IPS DF 4.7 (cell line): ENCODE results near the gene MAPKAPK2.
"Not testable (repeated sequence)": the region's sequence is repeated elsewhere in the genome, so short reads cannot be mapped to it uniquely, and the experiment has no call there.

ENCODE experiments used
- DNase-seq: peaks from one replicate; pipeline ENCODE4 v3.0.0-alpha.2; 2013; ENCODE audit warnings: low spot score; ENCODE audit errors: extremely low read depth

The MAPKAPK2 gene

DNA sequence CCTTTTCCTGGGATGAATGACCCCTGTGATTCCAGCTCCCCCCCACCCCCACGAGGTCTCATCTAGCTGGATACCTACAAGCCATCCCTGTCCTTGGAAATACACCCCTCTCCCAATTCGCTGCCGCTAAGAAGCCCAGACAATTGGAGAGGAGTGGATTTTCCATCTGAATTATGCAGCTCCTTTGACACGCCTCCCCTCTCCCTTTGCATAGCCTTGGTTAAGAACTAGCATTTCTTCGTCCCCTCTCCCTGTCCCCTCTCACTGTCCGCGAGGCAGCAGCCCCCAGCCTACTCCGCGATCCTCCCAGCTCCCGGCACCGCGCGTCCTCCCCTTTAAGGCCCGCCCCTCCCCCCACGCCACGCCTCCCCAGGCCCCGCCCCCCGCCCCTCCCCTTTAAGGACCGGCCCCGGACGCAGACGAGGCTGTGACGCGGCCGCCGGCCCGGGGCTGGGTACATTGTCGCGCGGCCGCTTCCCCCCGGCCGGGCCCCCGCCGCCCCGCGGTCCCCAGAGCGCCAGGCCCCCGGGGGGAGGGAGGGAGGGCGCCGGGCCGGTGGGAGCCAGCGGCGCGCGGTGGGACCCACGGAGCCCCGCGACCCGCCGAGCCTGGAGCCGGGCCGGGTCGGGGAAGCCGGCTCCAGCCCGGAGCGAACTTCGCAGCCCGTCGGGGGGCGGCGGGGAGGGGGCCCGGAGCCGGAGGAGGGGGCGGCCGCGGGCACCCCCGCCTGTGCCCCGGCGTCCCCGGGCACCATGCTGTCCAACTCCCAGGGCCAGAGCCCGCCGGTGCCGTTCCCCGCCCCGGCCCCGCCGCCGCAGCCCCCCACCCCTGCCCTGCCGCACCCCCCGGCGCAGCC, at the start of gene MAPKAPK2:
Gene MAPKAPK2 (plus strand): TSS at position 428 of the 856 bp plus-strand sequence. CDS start 325 bp downstream, at position 753.
- DNase-seq: no peak

DNA sequence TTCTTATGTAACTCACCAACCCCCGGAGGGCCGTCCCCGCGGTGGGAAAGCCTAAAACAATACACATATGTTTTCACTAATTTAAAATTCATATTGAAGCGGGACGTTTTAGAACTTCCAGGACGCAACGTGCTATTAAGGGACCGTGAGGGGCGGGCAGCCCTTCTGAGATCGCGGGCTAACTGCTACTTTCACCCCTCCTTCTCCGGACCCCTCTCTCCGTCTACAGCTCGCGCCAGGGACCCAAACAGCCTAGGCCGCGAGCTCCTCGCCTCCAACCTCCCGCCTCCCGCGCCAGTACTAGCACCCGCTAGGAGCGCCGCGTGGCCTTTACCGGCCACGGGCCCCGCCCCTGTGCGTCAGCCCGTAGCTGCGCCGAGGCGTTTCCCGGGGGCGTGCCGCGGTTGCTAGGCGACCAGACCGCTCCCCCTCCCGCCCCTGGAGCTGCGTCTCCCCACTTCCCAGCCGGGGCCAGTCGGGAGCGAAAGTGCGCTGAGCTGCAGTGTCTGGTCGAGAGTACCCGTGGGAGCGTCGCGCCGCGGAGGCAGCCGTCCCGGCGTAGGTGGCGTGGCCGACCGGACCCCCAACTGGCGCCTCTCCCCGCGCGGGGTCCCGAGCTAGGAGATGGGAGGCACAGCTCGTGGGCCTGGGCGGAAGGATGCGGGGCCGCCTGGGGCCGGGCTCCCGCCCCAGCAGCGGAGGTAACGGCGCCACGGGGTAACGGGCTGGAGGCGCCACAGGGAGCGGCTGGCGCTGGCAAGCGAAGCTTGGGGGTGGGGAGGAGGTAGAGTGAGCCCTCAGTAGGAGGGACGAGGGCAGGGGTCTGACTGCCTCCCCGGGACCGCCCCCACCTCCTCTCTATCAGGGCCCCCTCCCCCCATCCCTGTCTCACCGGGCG, 49.4 kb upstream of the MAPKAPK2 start, which contains the start of gene DYRK3:
Gene DYRK3 (plus strand): TSS at position 457 of the 898 bp plus-strand sequence. CDS start 168 bp downstream, at position 625.
- DNase-seq: peak; percentile 41

DNA sequence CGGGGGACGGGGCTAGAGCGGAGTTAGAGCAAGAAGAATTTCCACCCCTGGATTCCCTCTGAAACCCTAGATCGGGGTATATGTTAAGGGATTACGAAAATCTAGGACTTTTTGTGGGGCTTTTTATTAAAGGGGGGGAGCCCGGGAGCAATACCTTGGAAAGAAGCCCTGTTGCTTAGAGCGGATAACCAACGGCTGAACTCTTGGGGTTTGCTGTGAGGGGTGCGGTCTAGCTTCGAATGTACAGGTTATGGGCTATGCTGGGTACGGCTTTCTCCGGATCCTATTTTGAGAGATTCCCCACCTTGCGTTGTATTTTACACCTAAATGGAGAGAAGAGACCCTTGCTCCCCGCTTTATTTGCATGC, 48.7 kb upstream of the MAPKAPK2 start:
- DNase-seq: no peak

DNA sequence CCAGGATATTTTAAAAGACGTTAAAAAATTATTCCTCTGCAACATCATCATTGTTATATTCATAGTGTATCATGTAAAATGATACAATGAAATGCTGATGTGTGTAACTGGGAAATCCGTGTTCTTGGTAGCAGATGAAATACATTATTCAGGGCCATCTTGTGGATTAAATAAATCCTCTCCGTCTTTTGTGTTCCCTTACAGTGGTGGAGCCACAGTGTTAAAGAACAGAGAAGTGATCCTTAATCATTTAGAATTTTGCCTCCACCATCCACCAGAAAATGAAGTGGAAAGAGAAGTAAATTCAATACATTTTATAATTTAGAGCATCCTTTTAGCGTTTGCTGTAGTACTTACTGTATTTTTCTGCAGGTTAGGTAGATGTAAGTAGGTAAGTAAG, 48.0 kb upstream of the MAPKAPK2 start:
- DNase-seq: no peak

GRCh38 chr1:206637605-206638004, 47.1 kb upstream of the MAPKAPK2 start:
- no peak for DNase-seq

DNA sequence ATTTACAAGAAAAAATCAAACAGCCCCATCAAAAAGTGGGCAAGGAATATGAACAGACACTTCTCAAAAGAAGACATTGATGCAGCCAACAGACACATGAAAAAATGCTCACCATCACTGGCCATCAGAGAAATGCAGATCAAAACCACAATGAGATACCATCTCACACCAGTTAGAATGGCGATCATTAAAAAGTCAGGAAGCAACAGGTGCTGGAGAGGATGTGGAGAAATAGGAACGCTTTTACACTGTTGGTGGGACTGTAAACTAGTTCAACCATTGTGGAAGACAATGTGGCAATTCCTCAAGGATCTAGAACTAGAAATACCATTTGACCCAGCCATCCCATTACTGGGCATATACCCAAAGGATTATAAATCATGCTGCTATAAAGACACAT, 42.6 kb upstream of the MAPKAPK2 start:
- DNase-seq: not testable (repeated sequence)

DNA sequence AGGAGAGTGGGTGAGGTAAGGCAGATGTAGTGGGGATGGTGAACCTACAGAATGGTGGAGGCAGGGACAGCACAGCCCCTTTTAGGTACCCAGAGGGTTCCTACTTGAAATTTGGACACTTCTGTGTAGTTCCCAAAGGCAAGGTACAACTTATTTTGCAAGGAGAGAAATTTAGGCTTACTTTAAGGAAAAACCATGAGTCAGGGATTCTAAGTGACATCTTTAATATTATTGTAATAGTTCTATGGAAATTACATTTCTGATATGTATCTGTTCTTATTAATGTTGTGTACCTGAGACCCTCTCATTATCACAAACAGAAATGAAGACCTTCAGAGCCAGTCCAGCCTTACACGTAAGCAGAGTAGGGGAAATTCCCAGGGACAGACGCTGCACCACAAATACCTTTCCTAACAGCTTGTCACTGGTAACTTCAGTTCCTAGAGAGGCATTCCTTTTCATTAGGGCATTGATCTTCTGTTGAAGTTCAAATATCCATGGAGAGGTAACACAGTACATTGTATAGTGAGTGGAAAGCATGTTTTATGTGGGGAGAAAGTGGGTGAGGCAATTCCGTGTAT, 41.5 kb upstream of the MAPKAPK2 start:
- no peak for DNase-seq

DNA sequence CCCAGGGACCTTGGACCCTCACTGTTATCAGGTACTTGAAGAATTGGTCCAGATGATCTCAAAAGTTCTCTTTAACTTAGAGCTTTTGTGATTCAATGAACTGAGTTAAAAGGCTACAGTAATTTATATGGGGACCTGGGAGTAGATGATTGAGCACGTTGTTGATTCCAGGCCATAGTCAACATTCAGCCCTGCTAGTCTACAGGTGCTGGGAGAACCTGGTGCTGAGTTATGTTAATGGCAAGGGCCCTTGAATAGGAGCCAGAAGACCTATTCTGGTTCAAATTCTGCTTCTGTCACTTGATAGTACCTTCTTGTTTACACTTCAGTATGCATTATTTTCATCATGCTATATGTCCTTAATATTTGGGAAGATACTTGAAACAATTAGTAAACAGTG, 38.2 kb upstream of the MAPKAPK2 start:
- DNase-seq: no peak

GRCh38 chr1:206647224-206647623, 37.5 kb upstream of the MAPKAPK2 start:
- no peak for DNase-seq

DNA sequence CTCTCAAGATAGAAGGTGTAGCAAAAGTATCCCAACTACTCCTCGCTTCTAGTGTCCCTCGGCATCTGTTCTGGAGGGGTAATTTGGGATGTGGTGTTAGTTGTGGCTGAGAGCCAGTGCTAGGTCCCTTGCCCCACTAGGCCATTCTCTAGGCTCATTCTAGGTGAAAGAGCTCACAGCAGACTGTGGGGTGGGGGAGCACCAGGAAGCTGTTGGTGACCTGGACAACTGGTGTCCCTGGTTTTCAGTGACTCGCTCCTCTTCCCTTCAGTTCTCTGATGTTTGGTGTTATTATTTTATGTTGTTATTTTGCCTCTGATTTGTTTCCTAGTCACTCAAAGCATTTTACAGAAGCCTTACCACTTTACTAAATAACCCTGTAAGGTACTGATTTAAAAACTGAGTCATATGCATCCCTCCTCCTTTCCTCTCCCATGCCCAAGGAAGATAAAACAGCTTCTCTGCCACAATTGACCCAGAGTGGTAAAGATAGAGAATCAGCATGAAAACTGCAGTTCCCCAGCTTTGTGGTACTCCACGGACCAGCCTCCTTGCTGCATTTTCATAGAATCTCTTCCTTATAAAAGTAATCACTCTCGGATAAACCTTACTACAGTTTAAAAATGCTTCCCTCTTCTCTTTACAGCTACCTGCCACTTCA, 35.3 kb upstream of the MAPKAPK2 start:
- no peak for DNase-seq

GRCh38 chr1:206651014-206651413, 33.7 kb upstream of the MAPKAPK2 start:
- no peak for DNase-seq

DNA sequence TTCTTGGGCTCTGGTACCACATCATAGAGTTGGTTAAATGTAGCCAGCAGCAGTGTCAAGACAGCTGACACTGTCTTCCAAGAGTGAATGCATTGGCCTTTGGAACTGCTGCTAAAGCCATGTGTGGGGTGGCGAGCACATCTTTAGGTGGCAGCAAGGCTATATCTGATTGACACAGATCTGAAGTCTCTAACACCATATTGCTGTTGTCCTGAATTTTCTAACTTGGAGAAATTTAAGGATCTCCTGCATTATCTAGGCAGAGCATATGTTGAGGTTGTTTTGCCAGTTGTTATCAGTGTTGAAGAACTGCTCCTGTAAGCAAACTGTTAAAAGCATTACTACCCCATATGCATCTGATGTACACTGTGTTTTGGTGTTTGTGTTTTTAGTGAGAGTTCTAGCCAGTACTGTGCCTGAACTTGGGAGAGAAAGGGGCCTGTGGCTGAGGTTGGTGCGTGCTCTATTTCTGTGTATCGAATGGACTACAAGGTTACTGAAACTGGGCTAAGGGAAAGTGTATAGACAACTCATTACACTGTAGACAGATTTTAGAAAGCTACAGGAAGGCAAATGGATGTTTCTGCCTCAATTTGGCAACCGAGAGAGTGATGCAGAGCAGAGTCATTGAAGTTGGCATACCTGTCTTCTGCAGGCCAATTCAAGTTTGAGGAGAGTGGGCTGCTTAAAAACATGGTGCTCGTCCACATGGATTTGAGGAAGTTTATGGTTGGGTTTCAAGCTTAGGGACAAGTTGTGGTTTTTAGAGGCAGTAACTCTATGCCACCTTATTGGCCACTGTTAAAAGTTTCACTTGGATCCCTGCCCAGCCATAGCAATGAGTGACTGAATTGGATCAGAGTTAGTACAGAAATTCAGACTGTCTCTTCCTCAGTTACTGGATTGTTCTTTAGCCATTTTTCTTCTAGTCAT, 32.5 kb upstream of the MAPKAPK2 start:
- DNase-seq: no peak

- no peak for DNase-seq
These were observed 30.8 kb upstream of the MAPKAPK2 start for GRCh38 chr1:206653715-206654459.

DNA sequence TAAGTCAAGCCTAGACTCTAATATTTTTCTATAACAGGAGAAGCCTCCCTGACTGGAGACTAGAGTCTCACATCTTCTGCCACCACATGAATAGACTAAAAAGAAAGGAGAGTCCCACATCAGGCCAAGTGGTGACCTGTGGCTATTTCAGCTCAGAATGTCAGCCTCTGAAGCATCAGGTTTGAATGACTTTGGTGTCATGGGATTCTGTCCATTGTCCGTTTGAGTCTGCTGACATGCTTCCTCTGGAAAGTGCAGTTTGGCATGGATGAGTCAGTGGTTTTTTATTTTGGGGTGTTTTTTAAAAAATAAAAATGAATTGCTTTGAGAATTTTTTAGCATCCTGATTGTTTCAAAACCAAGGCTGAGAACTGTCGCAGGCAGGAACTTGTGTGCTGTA, 29.9 kb upstream of the MAPKAPK2 start:
- no peak for DNase-seq

- DNase-seq: no peak
These were observed 29.2 kb upstream of the MAPKAPK2 start for GRCh38 chr1:206655471-206655882.

DNA sequence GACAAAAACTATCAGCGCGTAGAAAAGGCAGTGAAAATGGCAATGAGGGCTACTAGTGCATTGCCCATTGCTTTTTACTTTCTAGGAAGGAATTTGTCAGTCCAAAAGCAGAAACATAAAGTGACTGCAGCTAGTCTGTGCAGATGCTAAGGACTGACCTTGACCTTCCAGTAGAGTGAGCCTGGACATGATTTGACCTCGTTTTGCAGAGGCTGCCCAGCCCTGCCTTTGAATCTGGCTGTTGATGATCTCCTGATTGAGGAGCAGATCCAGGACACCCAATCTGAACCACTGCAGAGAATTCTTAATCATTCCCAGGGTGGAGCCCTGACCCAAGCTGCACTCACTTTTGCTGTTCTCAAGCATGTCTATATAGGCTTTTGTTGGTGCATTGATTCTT, 27.8 kb upstream of the MAPKAPK2 start:
- DNase-seq: no peak

DNA sequence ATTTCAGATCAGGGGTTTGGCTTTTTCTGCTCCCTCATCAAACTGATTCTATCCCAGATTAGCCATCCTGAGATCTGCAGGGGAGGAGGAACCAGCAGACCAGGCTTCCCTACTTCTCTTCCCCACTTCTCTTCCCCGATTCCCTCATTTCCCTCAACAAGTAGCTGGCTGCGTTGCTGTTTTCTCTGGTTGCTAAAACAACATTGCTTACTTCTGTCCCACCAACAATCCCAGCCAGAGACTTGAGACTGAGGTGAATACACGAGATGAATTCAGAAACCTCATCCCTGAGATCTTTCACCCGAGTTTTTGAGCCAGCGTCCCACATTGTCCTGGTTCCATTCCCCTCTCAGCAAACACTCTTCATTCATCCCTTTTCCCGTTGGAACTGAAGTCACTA, 27.0 kb upstream of the MAPKAPK2 start:
- DNase-seq: no peak

DNA sequence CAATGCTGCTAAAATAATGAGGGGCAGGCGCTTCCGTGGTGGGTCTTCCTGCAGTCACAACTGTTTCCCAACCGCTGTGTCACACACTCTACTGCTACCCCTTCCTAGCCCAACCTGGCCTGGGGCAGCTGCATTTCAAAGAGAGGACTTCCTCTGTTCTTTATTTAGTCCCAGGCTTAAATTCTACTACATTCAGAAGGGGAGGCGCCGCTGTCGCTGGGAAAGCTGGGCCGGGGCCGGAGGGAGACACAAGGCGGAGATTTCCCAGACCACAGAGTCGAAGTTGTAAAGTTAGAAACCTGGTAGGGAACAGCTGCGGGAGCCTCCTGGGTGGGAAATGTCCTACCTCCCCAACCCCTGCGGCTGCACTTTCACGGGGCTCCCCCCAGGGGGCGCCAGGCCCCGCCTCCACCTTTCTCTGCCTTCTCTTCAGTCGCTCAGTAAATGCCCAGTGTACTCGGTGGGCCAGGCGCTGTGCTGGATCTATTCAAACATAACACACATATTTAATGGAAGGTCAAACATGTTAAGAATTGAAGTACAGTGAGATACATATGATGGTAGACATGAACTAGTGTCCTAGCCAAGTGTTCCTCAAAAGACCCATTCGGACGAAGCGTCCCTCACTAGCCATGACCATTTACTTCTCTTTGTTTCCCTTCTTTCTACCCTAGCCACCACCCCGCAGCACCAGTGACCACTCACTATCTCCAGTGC, 26.3 kb upstream of the MAPKAPK2 start:
- DNase-seq: no peak

- DNase-seq: no peak
These were observed 25.8 kb upstream of the MAPKAPK2 start for GRCh38 chr1:206658981-206659273.
